C4-2B (cell line): Measurements from ENCODE around the gene IL3RA.

Source experiments
- ZFX ChIP-seq: fragments of 450-650 bp; IDR thresholded peaks from 2 replicates; pipeline ENCODE4 v1.6.1; 2017
- TF ChIP-seq, protein P1 (sequence below): fragments of 450-650 bp; conservative IDR thresholded peaks from 2 replicates; pipeline ENCODE4 v1.5.1; 2017; ENCODE audit warnings: mild to moderate bottlenecking

DNA sequence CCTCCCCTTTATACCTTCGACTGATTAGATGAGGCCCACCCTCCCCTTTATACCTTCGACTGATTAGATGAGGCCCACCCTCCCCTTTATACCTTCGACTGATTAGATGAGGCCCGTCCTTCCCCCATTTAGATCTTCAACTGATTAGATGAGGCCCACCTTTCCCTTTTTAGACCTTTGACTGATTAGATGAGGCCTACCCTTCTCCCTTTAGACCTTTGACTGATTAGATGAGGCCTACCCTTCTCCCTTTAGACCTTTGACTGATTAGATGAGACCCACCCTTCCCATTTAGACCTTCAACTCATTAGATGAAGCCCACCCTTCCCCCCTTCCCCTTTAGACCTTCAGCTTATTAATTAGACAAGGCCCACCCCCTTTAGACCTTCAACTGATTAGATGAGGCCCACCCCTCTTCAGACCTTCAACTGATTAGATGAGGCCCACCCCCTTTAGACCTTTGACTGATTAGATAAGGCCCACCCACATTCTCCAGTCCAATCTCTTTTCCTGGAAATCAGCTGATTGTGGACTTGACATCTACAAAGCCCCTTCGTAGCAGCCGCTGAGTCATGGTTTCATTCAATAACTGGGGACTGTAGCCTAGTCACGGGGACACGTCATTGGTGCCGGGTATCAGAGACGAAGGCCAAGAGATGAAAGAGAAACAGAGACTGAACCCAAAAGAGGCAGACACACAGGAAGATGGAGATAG, 28.8 kb upstream of the IL3RA start:
- TF ChIP-seq, protein P1, sequence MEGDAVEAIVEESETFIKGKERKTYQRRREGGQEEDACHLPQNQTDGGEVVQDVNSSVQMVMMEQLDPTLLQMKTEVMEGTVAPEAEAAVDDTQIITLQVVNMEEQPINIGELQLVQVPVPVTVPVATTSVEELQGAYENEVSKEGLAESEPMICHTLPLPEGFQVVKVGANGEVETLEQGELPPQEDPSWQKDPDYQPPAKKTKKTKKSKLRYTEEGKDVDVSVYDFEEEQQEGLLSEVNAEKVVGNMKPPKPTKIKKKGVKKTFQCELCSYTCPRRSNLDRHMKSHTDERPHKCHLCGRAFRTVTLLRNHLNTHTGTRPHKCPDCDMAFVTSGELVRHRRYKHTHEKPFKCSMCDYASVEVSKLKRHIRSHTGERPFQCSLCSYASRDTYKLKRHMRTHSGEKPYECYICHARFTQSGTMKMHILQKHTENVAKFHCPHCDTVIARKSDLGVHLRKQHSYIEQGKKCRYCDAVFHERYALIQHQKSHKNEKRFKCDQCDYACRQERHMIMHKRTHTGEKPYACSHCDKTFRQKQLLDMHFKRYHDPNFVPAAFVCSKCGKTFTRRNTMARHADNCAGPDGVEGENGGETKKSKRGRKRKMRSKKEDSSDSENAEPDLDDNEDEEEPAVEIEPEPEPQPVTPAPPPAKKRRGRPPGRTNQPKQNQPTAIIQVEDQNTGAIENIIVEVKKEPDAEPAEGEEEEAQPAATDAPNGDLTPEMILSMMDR, result no peak
- TF ChIP-seq ZFX, result no peak
